ENCODE data around the gene ATP5MC2. TPM values are rescaled to one million over a fixed set of nuclear protein-coding genes. Genes with fewer than 3 reads are reported as not detected.
"Not testable (repeated sequence)": the region's sequence is repeated elsewhere in the genome, so short reads cannot be mapped to it uniquely, and the experiment has no call there.

The ATP5MC2 gene
- total RNA-seq, 3 donors from 2014 or later, result 286 to 394 (median 306) TPM

GRCh38 chr12:53683983-53684382 is 8.1 kb upstream of the ATP5MC2 start:
- no peaks in the 10 kb centered on the region for H3K27me3 ChIP-seq
- H3K4me3 ChIP-seq, result no peak overlapping the region
- TF ChIP-seq POLR2AphosphoS5 (IDR thresholded peaks at IDR 0.05) (no peak), POLR2A (IDR thresholded peaks at IDR 0.05) (no peak), CTCF (IDR thresholded peaks at IDR 0.05) (no peak)
- no peak overlapping the region for H3K27ac ChIP-seq
- intact Hi-C loops (cut with DNase I; ENCODE audit: low total_unique reads), result no loop called here
- no peak for DNase-seq (ENCODE audit: low spot score in 2 of 2)
- no peaks in the 10 kb centered on the region for H3K9me3 ChIP-seq
- no peaks in the 10 kb centered on the region for H3K36me3 ChIP-seq
- H3K4me1 ChIP-seq, result no peaks in the 10 kb centered on the region

GRCh38 chr12:53683494-53683893 is 7.6 kb upstream of the ATP5MC2 start:
- Histone ChIP-seq H3K4me1 (no peaks in the 10 kb centered on the region), H3K9me3 (no peaks in the 10 kb centered on the region), H3K36me3 (no peaks in the 10 kb centered on the region), H3K27me3 (no peaks in the 10 kb centered on the region), H3K27ac (no peak overlapping the region), H3K4me3 (no peak overlapping the region)
- DNase-seq (ENCODE audit: low spot score in 2 of 2), result no peak
- TF ChIP-seq POLR2AphosphoS5 (IDR thresholded peaks at IDR 0.05), result no peak
- TF ChIP-seq CTCF (IDR thresholded peaks at IDR 0.05), result no peak
- TF ChIP-seq POLR2A (IDR thresholded peaks at IDR 0.05), result no peak
- intact Hi-C loops (cut with DNase I; ENCODE audit: low total_unique reads), result no loop called here

GRCh38 chr12:53680061-53680460 is 4.2 kb upstream of the ATP5MC2 start:
- H3K4me3 ChIP-seq; H3K27me3 ChIP-seq; H3K4me1 ChIP-seq; H3K36me3 ChIP-seq; intact Hi-C loops (cut with DNase I; ENCODE audit: low total_unique reads); DNase-seq (ENCODE audit: low spot score in 2 of 2); H3K27ac ChIP-seq; H3K9me3 ChIP-seq: not testable (repeated sequence)

- no peak for TF ChIP-seq CTCF (IDR thresholded peaks at IDR 0.05)
- DNase-seq (ENCODE audit: low spot score in 2 of 2), result no peak
- Histone ChIP-seq H3K36me3 (no peaks in the 10 kb centered on the region), H3K9me3 (no peaks in the 10 kb centered on the region), H3K4me1 (peaks cover 0 to 5% of the 10 kb centered on the region in 2 donors), H3K27me3 (no peaks in the 10 kb centered on the region), H3K27ac (peak overlapping the region; percentile 92), H3K4me3 (peak overlapping the region; percentile 57 to 77 (median 76))
- intact Hi-C loops (cut with DNase I; ENCODE audit: low total_unique reads), result loop anchor here (5.0 kb wide), 1 partner anchor 130 kb away; no protein-coding TSS in a partner anchor
Measured at GRCh38 chr12:53677800-53678148, 1.9 kb upstream of the ATP5MC2 start.

GRCh38 chr12:53677016-53677799 is 1.3 kb upstream of the ATP5MC2 start:
- no peak for TF ChIP-seq CTCF (IDR thresholded peaks at IDR 0.05)
- TF ChIP-seq POLR2AphosphoS5 (IDR thresholded peaks at IDR 0.05), result no peak
- no peak for TF ChIP-seq POLR2A (IDR thresholded peaks at IDR 0.05)
- no peaks in the 10 kb centered on the region for H3K9me3 ChIP-seq
- peak overlapping the region; percentile 57 to 77 (median 76) for H3K4me3 ChIP-seq
- no peaks in the 10 kb centered on the region for H3K36me3 ChIP-seq
- no peaks in the 10 kb centered on the region for H3K27me3 ChIP-seq
- peaks cover 0 to 5% of the 10 kb centered on the region in 2 donors for H3K4me1 ChIP-seq
- peak overlapping the region; percentile 92 for H3K27ac ChIP-seq
- no peak for DNase-seq (ENCODE audit: low spot score in 2 of 2)
- intact Hi-C loops (cut with DNase I; ENCODE audit: low total_unique reads), result loop anchor here (5.0 kb wide), 1 partner anchor 130 kb away; no protein-coding TSS in a partner anchor

All from breast epithelium (tissue), 4 donors.